Astrocyte (in vitro differentiated cells and primary cell): Measurements from ENCODE around the gene CR1L. TPM values are rescaled to one million over a fixed set of nuclear protein-coding genes. Genes with fewer than 3 reads are reported as not detected.
A peak's percentile ranks its signal among the peaks of the same experiment; 100 is the strongest.

Experiments used
- DNase-seq: peaks from one replicate; pipeline ENCODE4 v3.0.0-alpha.2; 2010; ENCODE audit warnings: low read depth
- FAIRE-seq: peaks from 2 replicates; lab custom pipeline; 2011; peaks lifted over from hg19 to GRCh38; lab: Jason Lieb, UNC
- H2AFZ ChIP-seq: 2 replicates; pipeline ENCODE4 v1.6.0; 2012; ENCODE audit warnings: low read depth, low read length, inconsistent platforms
- H3K27ac ChIP-seq: 2 replicates; pipeline ENCODE4 v1.5.1; 2011; ENCODE audit warnings: low read depth, low read length, inconsistent platforms
- H3K27me3 ChIP-seq: 2 replicates; pipeline ENCODE4 v1.6.0; 2011; ENCODE audit warnings: low read length, inconsistent platforms; ENCODE audit not compliant: insufficient read depth
- H3K36me3 ChIP-seq: 2 replicates; pipeline ENCODE4 v1.5.1; 2011; ENCODE audit warnings: low read length, inconsistent platforms; ENCODE audit not compliant: insufficient read depth
- H3K4me1 ChIP-seq: 2 replicates; pipeline ENCODE4 v1.5.1; 2011; ENCODE audit warnings: low read length, inconsistent platforms; ENCODE audit not compliant: insufficient read depth
- H3K4me2 ChIP-seq: 2 replicates; pipeline ENCODE4 v1.6.0; 2012; ENCODE audit warnings: low read length, inconsistent platforms
- H3K4me3 ChIP-seq: 2 replicates; pipeline ENCODE4 v1.5.1; 2011; ENCODE audit warnings: low read depth, mild to moderate bottlenecking, low read length, inconsistent platforms; ENCODE audit not compliant: insufficient read depth
- H3K79me2 ChIP-seq: 2 replicates; pipeline ENCODE4 v1.6.0; 2012; ENCODE audit warnings: mild to moderate bottlenecking, low read length, inconsistent platforms; ENCODE audit not compliant: insufficient read depth
- H3K9ac ChIP-seq: 2 replicates; pipeline ENCODE4 v1.6.0; 2012; ENCODE audit warnings: mild to moderate bottlenecking, low read length, inconsistent platforms
- H3K9me3 ChIP-seq: 2 replicates; pipeline ENCODE4 v1.5.1; 2012; ENCODE audit warnings: low read depth, mild to moderate bottlenecking, low read length, inconsistent platforms; ENCODE audit not compliant: insufficient read depth
- H4K20me1 ChIP-seq: 2 replicates; pipeline ENCODE4 v1.6.0; 2012; ENCODE audit warnings: low read length, inconsistent platforms; ENCODE audit not compliant: insufficient read depth
- H3K27ac Mint-ChIP-seq: one replicate; pipeline ENCODE4 v1.8.0; 2021; ENCODE audit warnings: mild to moderate bottlenecking, mixed read lengths; ENCODE audit not compliant: unreplicated experiment
- H3K27me3 Mint-ChIP-seq: one replicate; pipeline ENCODE4 v1.8.0; 2021; ENCODE audit warnings: low read depth, mixed read lengths; ENCODE audit not compliant: unreplicated experiment
- H3K36me3 Mint-ChIP-seq: one replicate; pipeline ENCODE4 v1.8.0; 2021; ENCODE audit warnings: low read depth, mixed read lengths; ENCODE audit not compliant: unreplicated experiment
- H3K4me1 Mint-ChIP-seq: one replicate; pipeline ENCODE4 v1.8.0; 2021; ENCODE audit warnings: low read depth, mixed read lengths; ENCODE audit not compliant: unreplicated experiment
- H3K4me3 Mint-ChIP-seq: one replicate; pipeline ENCODE4 v1.8.0; 2021; ENCODE audit warnings: mild to moderate bottlenecking, moderate library complexity, mixed read lengths; ENCODE audit not compliant: unreplicated experiment
- H3K9me3 Mint-ChIP-seq: one replicate; pipeline ENCODE4 v1.8.0; 2021; ENCODE audit warnings: mild to moderate bottlenecking, mixed read lengths; ENCODE audit not compliant: unreplicated experiment
- CTCF ChIP-seq: IDR thresholded peaks from 2 replicates; pipeline ENCODE4 v1.5.1; 2011; ENCODE audit warnings: low read depth, mild to moderate bottlenecking, inconsistent platforms, low read length, moderate library complexity; ENCODE audit not compliant: insufficient read depth
- EZH2 ChIP-seq: IDR thresholded peaks from 2 replicates; pipeline ENCODE4 v1.6.1; 2012; ENCODE audit warnings: mild to moderate bottlenecking, low read length, inconsistent platforms; ENCODE audit not compliant: insufficient read depth
- total RNA-seq: library from RNA; stranded (reverse); gene quantifications from 2 replicates; pipeline ENCODE4 v1.2.1, GENCODE V29; 2021

CR1L gene
- total RNA-seq, 1 donor from 2014 or later = not detected

GRCh38 chr1:207669528-207670009 lies 24.6 kb downstream of the CR1L start:
- H3K4me1 Mint-ChIP-seq = peaks cover 6% of the 10 kb centered on the region
- TF ChIP-seq CTCF = no peak
- peak; percentile 89 for TF ChIP-seq EZH2
- Histone ChIP-seq H3K79me2 (no peaks in the 10 kb centered on the region), H3K9me3 (no peaks in the 10 kb centered on the region), H2AFZ (no peak overlapping the region), H3K4me1 (no peaks in the 10 kb centered on the region), H3K4me3 (no peak overlapping the region), H3K27ac (no peak overlapping the region), H3K9ac (no peak overlapping the region), H4K20me1 (no peaks in the 10 kb centered on the region), H3K4me2 (peak overlapping the region; percentile 41), H3K36me3 (no peaks in the 10 kb centered on the region), H3K27me3 (peaks cover 39% of the 10 kb centered on the region)
- H3K9me3 Mint-ChIP-seq = peaks cover 7% of the 10 kb centered on the region
- FAIRE-seq (no peak), DNase-seq (no peak)
- H3K27ac Mint-ChIP-seq = no peak overlapping the region
- no peak overlapping the region for H3K4me3 Mint-ChIP-seq
- no peaks in the 10 kb centered on the region for H3K36me3 Mint-ChIP-seq
- H3K27me3 Mint-ChIP-seq = peaks cover 2% of the 10 kb centered on the region

GRCh38 chr1:207670192-207670591 lies 25.3 kb downstream of the CR1L start:
- Histone ChIP-seq H3K4me2 (no peak overlapping the region), H3K4me3 (no peak overlapping the region), H3K79me2 (no peaks in the 10 kb centered on the region), H2AFZ (no peak overlapping the region), H3K9me3 (no peaks in the 10 kb centered on the region), H3K27ac (no peak overlapping the region), H3K9ac (no peak overlapping the region), H3K27me3 (peaks cover 40% of the 10 kb centered on the region), H3K36me3 (no peaks in the 10 kb centered on the region), H4K20me1 (no peaks in the 10 kb centered on the region), H3K4me1 (no peaks in the 10 kb centered on the region)
- no peak for DNase-seq
- FAIRE-seq = no peak
- Mint-ChIP-seq H3K36me3 (no peaks in the 10 kb centered on the region), H3K27me3 (peaks cover 2% of the 10 kb centered on the region), H3K9me3 (peaks cover 8% of the 10 kb centered on the region), H3K4me1 (peaks cover 8% of the 10 kb centered on the region), H3K27ac (no peak overlapping the region), H3K4me3 (no peak overlapping the region)
- TF ChIP-seq CTCF (no peak), EZH2 (no peak)

GRCh38 chr1:207670997-207671396 lies 26.1 kb downstream of the CR1L start:
- H3K27me3 Mint-ChIP-seq = peaks cover 2% of the 10 kb centered on the region
- peaks cover 40% of the 10 kb centered on the region for H3K27me3 ChIP-seq

More at GRCh38 chr1:207670997-207671396, 26.1 kb downstream of the CR1L start:
- no peaks in the 10 kb centered on the region for H3K36me3 Mint-ChIP-seq
- Histone ChIP-seq H3K4me3 (no peak overlapping the region), H2AFZ (no peak overlapping the region), H3K4me1 (no peaks in the 10 kb centered on the region), H3K36me3 (no peaks in the 10 kb centered on the region), H3K9me3 (no peaks in the 10 kb centered on the region), H3K27ac (no peak overlapping the region), H3K9ac (no peak overlapping the region), H3K4me2 (no peak overlapping the region), H4K20me1 (no peaks in the 10 kb centered on the region), H3K79me2 (no peaks in the 10 kb centered on the region)
- H3K27ac Mint-ChIP-seq = no peak overlapping the region
- no peak overlapping the region for H3K4me3 Mint-ChIP-seq
- TF ChIP-seq EZH2 (no peak), CTCF (no peak)
- no peak for FAIRE-seq
- H3K4me1 Mint-ChIP-seq = peaks cover 12% of the 10 kb centered on the region
- no peak for DNase-seq
- H3K9me3 Mint-ChIP-seq = peaks cover 8% of the 10 kb centered on the region
